Spleen (tissue), 7 donors: ENCODE data around the gene ARF1.

Source experiments
- CTCF ChIP-seq, 11 experiments: fragments of 200-600 bp in 7 of 11; fragments of 450-650 bp in 4 of 11; sonication (generic) in 4 of 11; IDR thresholded peaks in 8 of 11; conservative IDR thresholded peaks in 3 of 11; 1 replicate in 7 of 11; 2 replicates in 4 of 11; pipeline versions ENCODE4 v1.4.0 to v1.8.0; 2016 to 2021; ENCODE audit warnings: antibody characterized with exemption in 11 of 11, inconsistent platforms in 4 of 11, mild to moderate bottlenecking in 1 of 11
- POLR2A ChIP-seq, 3 donors: fragments of 450-650 bp; IDR thresholded peaks; one replicate each; pipeline ENCODE4 v1.5.1; 2017; ENCODE audit warnings: antibody characterized with exemption in 3 of 3, mild to moderate bottlenecking in 1 of 3
- donor health status: DM: no; HTN: no; CAD: no; lungs with moderate emphysema.
- donor health status: DM: no; HTN: no; CAD: no.
- donor health status: DM: no; HTN: no; CAD: no.

GRCh38 chr1:228134591-228134990 lies 52.1 kb downstream of the ARF1 start:
- no peak for TF ChIP-seq POLR2A (IDR thresholded peaks at IDR 0.05)
- no peak for TF ChIP-seq CTCF (IDR thresholded peaks at IDR 0.05 in 8 of 11, conservative IDR thresholded peaks at IDR 0.05 in 3 of 11)
